ENCODE measurements around the gene PHF19.

DNA sequence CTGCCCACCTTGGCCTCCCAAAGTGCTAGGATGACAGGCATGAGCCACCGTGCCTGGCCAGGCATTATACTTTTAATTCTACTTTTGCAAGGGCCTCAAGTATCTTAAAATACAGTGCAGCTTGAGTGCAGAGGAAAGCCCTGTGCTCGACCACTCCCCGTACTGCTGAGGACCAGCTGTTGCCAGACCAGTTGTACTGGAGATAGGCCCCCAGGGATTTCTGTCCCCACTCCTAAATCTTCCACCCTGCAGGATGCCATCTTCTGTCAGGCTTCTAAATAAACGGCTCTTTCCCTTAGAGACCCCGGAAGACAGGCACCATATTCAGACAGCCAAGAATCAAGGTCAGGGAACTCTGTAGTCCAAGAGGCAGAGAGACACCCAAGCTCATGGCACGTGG lies 17.6 kb downstream of the PHF19 start:
- TF ChIP-seq EZH2 (IDR thresholded peaks at IDR 0.05) (no peak), POLR2AphosphoS5 (IDR thresholded peaks at IDR 0.05; ENCODE audit: borderline replicate concordance, low read depth, low read length) (no peak)
